GM18951 (cell line): Measurements from ENCODE around the gene UROC1.

Experiments used
- POLR2A ChIP-seq: IDR thresholded peaks from 4 replicates; pipeline ENCODE4 v1.6.1; 2011; ENCODE audit warnings: mild to moderate bottlenecking; ENCODE audit not compliant: insufficient read length, insufficient read depth; ENCODE audit errors: extremely low read depth
- in situ Hi-C: fragments of 300-500 bp; cut with MboI; formaldehyde crosslinking; loops from one replicate; pipeline ENCODE4 v1.12.0; 2022; ENCODE audit warnings: low sequenced_read_pairs, mixed read lengths, inconsistent platforms; ENCODE audit not compliant: unreplicated experiment

Gene UROC1

DNA sequence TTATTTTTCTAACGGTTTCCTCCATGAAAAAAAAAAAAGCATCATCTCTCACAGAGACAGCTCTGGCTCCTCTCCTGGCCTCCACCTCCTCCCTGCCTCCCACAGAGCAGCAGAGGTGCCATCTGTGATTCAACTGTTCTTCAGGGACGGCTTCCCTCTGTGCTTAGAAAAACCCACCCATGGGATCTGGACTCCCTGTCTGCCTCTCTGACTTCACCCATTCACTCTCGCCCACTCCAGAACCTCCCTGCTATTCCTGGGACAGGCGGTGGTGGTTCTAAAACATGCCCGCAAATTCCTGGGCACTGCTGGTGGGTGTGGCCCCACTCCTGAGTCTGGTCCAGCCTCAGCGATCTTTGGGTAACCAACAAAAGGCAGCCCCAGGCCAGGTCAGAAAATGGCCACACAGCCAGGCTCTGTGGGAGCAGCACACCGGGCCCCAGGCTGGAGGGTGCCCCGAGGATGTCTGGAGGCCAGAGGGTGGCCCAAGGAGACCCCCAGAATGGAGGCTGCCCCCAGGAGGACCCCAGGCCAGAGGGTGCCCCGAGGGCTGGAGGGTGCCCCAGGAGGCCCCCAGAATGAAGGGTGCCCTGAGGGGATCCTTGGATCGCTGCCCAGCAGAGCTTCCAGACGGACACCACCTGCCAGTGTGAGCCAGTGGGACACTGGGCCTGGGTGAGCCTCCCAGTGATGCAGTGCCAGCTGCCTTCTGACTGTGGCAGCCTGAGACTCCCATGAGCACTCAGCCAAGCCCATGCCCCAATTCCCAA, 3.7 kb upstream of the UROC1 start:
- in situ Hi-C loops = no loop called here
- no peak for TF ChIP-seq POLR2A

GRCh38 chr3:126519506-126520455, 2.2 kb upstream of the UROC1 start:
- in situ Hi-C loops = no loop called here
- TF ChIP-seq POLR2A = no peak

DNA sequence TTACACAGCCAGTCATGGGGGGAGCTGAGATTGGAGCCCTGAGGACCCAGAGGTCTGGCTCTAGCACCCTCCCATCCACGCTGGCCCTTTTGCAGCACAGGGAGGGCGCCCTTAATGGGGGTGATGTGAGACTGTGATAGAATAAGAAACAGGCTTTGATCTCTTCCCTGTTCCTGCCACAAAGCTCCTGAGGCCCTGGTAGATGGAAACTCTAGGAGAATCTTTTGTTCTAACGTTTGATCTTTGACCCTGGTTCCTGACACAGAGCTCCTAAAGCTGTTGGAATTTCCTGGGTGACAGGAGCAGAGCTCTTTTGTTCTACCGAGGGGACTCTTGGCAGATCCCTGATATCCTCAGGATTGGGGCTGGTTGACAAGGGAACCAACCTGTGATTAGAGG, 1.2 kb upstream of the UROC1 start:
- in situ Hi-C loops = no loop called here
- no peak for TF ChIP-seq POLR2A

- TF ChIP-seq POLR2A = no peak
- in situ Hi-C loops = no loop called here
Observed at GRCh38 chr3:126517986-126518778, 609 bp upstream of the UROC1 start.

GRCh38 chr3:126516936-126517290, 660 bp downstream of the UROC1 start:
- in situ Hi-C loops = no loop called here
- TF ChIP-seq POLR2A = no peak

GRCh38 chr3:126516152-126516935, 1.2 kb downstream of the UROC1 start:
- in situ Hi-C loops = no loop called here
- no peak for TF ChIP-seq POLR2A

- TF ChIP-seq POLR2A = no peak
- in situ Hi-C loops = no loop called here
Observed at GRCh38 chr3:126515066-126515706, 2.4 kb downstream of the UROC1 start.

DNA sequence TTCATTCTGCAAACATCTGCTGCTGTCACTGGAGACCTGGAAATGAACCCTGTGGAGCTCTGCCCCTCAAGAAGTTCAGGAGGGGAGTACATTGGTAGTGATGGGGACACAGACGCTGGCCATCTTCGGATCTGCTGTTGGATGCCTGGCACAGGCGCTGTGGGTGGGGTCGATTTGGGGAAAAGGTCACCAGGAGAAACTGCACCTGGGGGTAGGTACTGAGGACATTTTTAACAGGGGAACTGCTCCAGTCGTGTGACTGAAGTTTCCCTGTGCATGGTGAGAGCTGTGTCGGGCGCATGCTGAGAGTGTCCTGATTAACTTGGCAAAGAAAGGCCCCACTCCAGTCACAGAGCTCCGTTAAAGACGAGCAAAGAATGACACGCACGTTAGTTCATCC, 3.4 kb downstream of the UROC1 start:
- in situ Hi-C loops = no loop called here
- TF ChIP-seq POLR2A = no peak

DNA sequence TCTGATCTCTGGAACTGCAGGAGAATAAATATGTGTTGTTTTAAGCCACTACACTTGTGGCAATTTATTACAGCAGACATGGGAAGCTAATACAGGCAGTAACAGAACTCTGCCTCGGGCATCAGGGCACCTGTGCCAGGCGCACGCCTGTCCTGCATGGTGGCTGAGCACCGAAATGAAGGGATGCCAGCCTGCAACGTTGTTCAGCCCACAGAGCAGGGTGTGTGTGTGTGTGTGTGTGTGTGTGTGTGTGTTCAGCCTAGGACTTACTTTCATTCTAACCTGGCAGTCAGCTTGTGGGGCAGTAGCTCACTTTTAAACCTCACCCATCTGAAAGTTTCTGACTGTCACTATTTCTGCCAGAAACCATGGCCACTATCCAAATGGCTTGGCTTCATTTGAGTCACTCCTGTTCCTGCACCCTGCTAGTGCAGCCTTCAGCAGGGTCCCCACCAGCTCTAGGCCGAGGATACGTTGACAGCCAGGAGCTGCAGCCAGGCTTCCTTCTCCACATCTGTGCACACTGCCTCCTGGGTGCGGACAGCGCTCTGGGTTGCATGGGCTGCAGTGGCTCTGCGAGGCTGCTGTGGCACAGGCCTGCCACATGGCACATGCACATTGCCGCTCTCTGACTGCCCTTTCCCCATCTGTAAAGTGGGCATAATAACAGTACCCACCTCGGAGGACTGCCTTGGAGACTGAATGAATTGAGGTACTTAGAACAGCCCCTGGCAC, 4.5 kb downstream of the UROC1 start:
- in situ Hi-C loops = no loop called here

DNA sequence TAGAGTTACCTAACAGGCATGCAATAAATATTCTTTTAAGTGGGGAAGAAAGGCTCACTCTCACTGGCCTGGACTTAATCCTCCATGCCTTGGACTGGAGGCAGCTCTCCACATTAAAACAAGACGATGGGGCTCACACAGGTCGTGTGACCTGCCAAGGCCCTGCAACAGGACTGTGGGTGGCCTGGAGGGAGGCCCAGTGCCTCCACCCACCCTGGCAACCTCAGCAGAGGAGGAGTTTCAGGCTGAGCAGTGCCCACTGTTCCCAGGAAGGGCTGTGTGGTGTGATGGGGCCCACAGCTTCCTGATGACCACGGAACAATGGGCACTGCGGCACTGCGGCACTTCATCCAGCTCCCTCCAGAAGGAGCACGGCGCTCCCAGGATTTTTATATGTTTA, 5.5 kb downstream of the UROC1 start:
- no peak for TF ChIP-seq POLR2A
- in situ Hi-C loops = no loop called here

More for the DNA sequence above, 4.5 kb downstream of the UROC1 start:
- no peak for TF ChIP-seq POLR2A

- in situ Hi-C loops = no loop called here
- no peak for TF ChIP-seq POLR2A
Observed at GRCh38 chr3:126511291-126511690, 6.3 kb downstream of the UROC1 start.
